A172 (cell line): ENCODE results near the gene KHDC4. TPM values are rescaled to one million over a fixed set of nuclear protein-coding genes. Genes with fewer than 3 reads are reported as not detected.

ENCODE experiments used
- DNase-seq: peaks from one replicate; pipeline ENCODE4 v3.0.0-alpha.2; 2015; ENCODE audit warnings: low spot score
- total RNA-seq: library from RNA; depleted of rRNA; stranded (reverse); fragments of >200 nt; shearing (Covaris generic); gene quantifications from 2 replicates; pipeline ENCODE4 v1.2.3, GENCODE V29; 2014

Gene KHDC4
- total RNA-seq, 1 experiment from 2014 or later = 52.3 TPM

- no peak for DNase-seq
Observed at GRCh38 chr1:155969377-155969791, 35.2 kb upstream of the KHDC4 start.

GRCh38 chr1:155968670-155969069 is 34.5 kb upstream of the KHDC4 start:
- no peak for DNase-seq

- DNase-seq = no peak
Observed at GRCh38 chr1:155968051-155968400, 33.8 kb upstream of the KHDC4 start.

- no peak for DNase-seq
Observed at GRCh38 chr1:155967341-155968050, 33.3 kb upstream of the KHDC4 start.

- DNase-seq = no peak
Observed at GRCh38 chr1:155966750-155967149, 32.5 kb upstream of the KHDC4 start.

- DNase-seq = no peak
Observed at GRCh38 chr1:155966135-155966534, 31.9 kb upstream of the KHDC4 start.

- no peak for DNase-seq
Observed at GRCh38 chr1:155964193-155964592, 30.0 kb upstream of the KHDC4 start.

GRCh38 chr1:155962599-155963211 is 28.5 kb upstream of the KHDC4 start:
- DNase-seq = peak; percentile 96

GRCh38 chr1:155961937-155962336 is 27.7 kb upstream of the KHDC4 start:
- peak; percentile 100 for DNase-seq

GRCh38 chr1:155960081-155960745 is 26.0 kb upstream of the KHDC4 start:
- DNase-seq = no peak

- DNase-seq = no peak
Observed at GRCh38 chr1:155957411-155957915, 23.2 kb upstream of the KHDC4 start.

- no peak for DNase-seq
Observed at GRCh38 chr1:155954645-155955044, 20.4 kb upstream of the KHDC4 start.

GRCh38 chr1:155952505-155952890 is 18.3 kb upstream of the KHDC4 start:
- no peak for DNase-seq

GRCh38 chr1:155951753-155952504 is 17.7 kb upstream of the KHDC4 start:
- DNase-seq = no peak

GRCh38 chr1:155950829-155951228 is 16.6 kb upstream of the KHDC4 start:
- DNase-seq = no peak

GRCh38 chr1:155947741-155948140 is 13.5 kb upstream of the KHDC4 start:
- no peak for DNase-seq

- no peak for DNase-seq
Observed at GRCh38 chr1:155947292-155947691, 13.1 kb upstream of the KHDC4 start.

- no peak for DNase-seq
Observed at GRCh38 chr1:155946633-155947219, 12.5 kb upstream of the KHDC4 start.

GRCh38 chr1:155944444-155944799 is 10.2 kb upstream of the KHDC4 start:
- no peak for DNase-seq

GRCh38 chr1:155942578-155943141 is 8.4 kb upstream of the KHDC4 start:
- DNase-seq = no peak

- no peak for DNase-seq
Observed at GRCh38 chr1:155941845-155942531, 7.8 kb upstream of the KHDC4 start.
